ENCODE data around the gene CLDN22.

DNA sequence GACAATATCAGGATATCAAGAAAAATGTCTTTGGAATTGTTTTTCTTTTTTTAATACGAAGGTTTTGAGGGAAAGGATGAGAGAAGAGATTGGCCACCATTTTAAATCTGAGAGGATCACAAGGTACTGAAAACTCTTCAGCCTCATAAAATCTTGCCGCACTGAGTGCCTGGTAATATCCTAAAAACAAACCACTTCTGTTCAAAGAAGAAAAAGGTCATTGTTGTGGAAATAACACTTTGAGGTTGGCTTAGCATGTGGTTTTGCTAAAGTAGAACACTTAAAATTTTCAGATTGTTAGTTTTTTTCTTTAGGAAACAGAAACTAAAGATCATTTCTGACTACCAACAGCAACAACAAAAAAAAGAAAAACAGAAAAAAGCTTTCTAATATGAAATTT is 1.0 kb upstream of the CLDN22 start:
- TF ChIP-seq, protein P1, sequence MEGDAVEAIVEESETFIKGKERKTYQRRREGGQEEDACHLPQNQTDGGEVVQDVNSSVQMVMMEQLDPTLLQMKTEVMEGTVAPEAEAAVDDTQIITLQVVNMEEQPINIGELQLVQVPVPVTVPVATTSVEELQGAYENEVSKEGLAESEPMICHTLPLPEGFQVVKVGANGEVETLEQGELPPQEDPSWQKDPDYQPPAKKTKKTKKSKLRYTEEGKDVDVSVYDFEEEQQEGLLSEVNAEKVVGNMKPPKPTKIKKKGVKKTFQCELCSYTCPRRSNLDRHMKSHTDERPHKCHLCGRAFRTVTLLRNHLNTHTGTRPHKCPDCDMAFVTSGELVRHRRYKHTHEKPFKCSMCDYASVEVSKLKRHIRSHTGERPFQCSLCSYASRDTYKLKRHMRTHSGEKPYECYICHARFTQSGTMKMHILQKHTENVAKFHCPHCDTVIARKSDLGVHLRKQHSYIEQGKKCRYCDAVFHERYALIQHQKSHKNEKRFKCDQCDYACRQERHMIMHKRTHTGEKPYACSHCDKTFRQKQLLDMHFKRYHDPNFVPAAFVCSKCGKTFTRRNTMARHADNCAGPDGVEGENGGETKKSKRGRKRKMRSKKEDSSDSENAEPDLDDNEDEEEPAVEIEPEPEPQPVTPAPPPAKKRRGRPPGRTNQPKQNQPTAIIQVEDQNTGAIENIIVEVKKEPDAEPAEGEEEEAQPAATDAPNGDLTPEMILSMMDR (IDR thresholded peaks at IDR 0.05) = no peak
- no peak for TF ChIP-seq ZFX (IDR thresholded peaks at IDR 0.05; ENCODE audit: borderline replicate concordance)

Measured in 22Rv1 (cell line).